ENCODE measurements around the gene AFAP1L1.
A peak's percentile ranks its signal among the peaks of the same experiment; 100 is the strongest.
"Not testable (repeated sequence)": the region's sequence is repeated elsewhere in the genome, so short reads cannot be mapped to it uniquely, and the experiment has no call there.

The AFAP1L1 gene

GRCh38 chr5:149262315-149262714 lies 9.3 kb upstream of the AFAP1L1 start:
- no peak for DNase-seq

GRCh38 chr5:149264439-149265067 lies 7.1 kb upstream of the AFAP1L1 start:
- DNase-seq = peak; percentile 70

- no peak for DNase-seq
Measured at GRCh38 chr5:149265068-149265465, 6.6 kb upstream of the AFAP1L1 start.

- no peak for DNase-seq
Measured at GRCh38 chr5:149265597-149265996, 6.1 kb upstream of the AFAP1L1 start.

- no peak for DNase-seq
Measured at GRCh38 chr5:149267241-149267973, 4.3 kb upstream of the AFAP1L1 start.

GRCh38 chr5:149268928-149269557 lies 2.6 kb upstream of the AFAP1L1 start:
- DNase-seq = no peak

GRCh38 chr5:149271195-149271715 lies 404 bp upstream of the AFAP1L1 start:
- DNase-seq = peak; percentile 25

GRCh38 chr5:149272781-149273180 lies 1.1 kb downstream of the AFAP1L1 start:
- DNase-seq = not testable (repeated sequence)

GRCh38 chr5:149273237-149273636 lies 1.6 kb downstream of the AFAP1L1 start:
- no peak for DNase-seq

- no peak for DNase-seq
Measured at GRCh38 chr5:149273950-149274349, 2.3 kb downstream of the AFAP1L1 start.

GRCh38 chr5:149274939-149275338 lies 3.3 kb downstream of the AFAP1L1 start:
- no peak for DNase-seq

- DNase-seq = no peak
Measured at GRCh38 chr5:149277801-149278200, 6.1 kb downstream of the AFAP1L1 start.

- DNase-seq = no peak
Measured at GRCh38 chr5:149278451-149279210, 7.0 kb downstream of the AFAP1L1 start.

- DNase-seq = no peak
Measured at GRCh38 chr5:149279661-149280060, 8.0 kb downstream of the AFAP1L1 start.

GRCh38 chr5:149280124-149280523 lies 8.5 kb downstream of the AFAP1L1 start:
- no peak for DNase-seq

GRCh38 chr5:149280802-149281201 lies 9.1 kb downstream of the AFAP1L1 start:
- no peak for DNase-seq

- no peak for DNase-seq
Measured at GRCh38 chr5:149282027-149282965, 10.6 kb downstream of the AFAP1L1 start.

GRCh38 chr5:149282966-149283332 lies 11.3 kb downstream of the AFAP1L1 start:
- no peak for DNase-seq

GRCh38 chr5:149283626-149284480 lies 12.2 kb downstream of the AFAP1L1 start:
- DNase-seq = no peak

- no peak for DNase-seq
Measured at GRCh38 chr5:149284501-149284900, 12.8 kb downstream of the AFAP1L1 start.

GRCh38 chr5:149285153-149285552 lies 13.5 kb downstream of the AFAP1L1 start:
- no peak for DNase-seq

Data from activated T-cell treated with anti-CD3 and anti-CD28 coated beads, Interleukin-2, amount 50 U/mL, for 1 hour (primary cell).